Measurements from ENCODE around the gene TMEM209.
"Not testable (repeated sequence)": the region's sequence is repeated elsewhere in the genome, so short reads cannot be mapped to it uniquely, and the experiment has no call there.

The TMEM209 gene

GRCh38 chr7:130189343-130189742 lies 15.9 kb downstream of the TMEM209 start:
- DNase-seq (ENCODE audit: low read depth) = peak; percentile 25
- Histone ChIP-seq H3K4me1 (ENCODE audit: control insufficient read depth, insufficient read depth, low read length) (peaks cover 7% of the 10 kb centered on the region), H3K27me3 (replicated peaks; ENCODE audit: control insufficient read depth, insufficient read depth, low read length) (no peaks in the 10 kb centered on the region), H3K36me3 (ENCODE audit: control insufficient read depth, insufficient read depth, low read length, severe bottlenecking) (peaks cover 23% of the 10 kb centered on the region), H3K4me3 (ENCODE audit: low read length) (no peak overlapping the region), H3K9ac (ENCODE audit: low read length) (no peak overlapping the region), H3K9me3 (ENCODE audit: control insufficient read depth, low read length) (no peaks in the 10 kb centered on the region)

GRCh38 chr7:130187360-130187759 lies 17.8 kb downstream of the TMEM209 start:
- H3K9ac ChIP-seq (ENCODE audit: low read length) = no peak overlapping the region
- no peaks in the 10 kb centered on the region for H3K27me3 ChIP-seq (replicated peaks; ENCODE audit: control insufficient read depth, insufficient read depth, low read length)
- H3K9me3 ChIP-seq (ENCODE audit: control insufficient read depth, low read length) = no peaks in the 10 kb centered on the region
- peaks cover 25% of the 10 kb centered on the region for H3K36me3 ChIP-seq (ENCODE audit: control insufficient read depth, insufficient read depth, low read length, severe bottlenecking)
- DNase-seq (ENCODE audit: low read depth) = no peak
- peaks cover 7% of the 10 kb centered on the region for H3K4me1 ChIP-seq (ENCODE audit: control insufficient read depth, insufficient read depth, low read length)
- no peak overlapping the region for H3K4me3 ChIP-seq (ENCODE audit: low read length)

GRCh38 chr7:130184349-130184748 lies 20.9 kb downstream of the TMEM209 start:
- peaks cover 36% of the 10 kb centered on the region for H3K36me3 ChIP-seq (ENCODE audit: control insufficient read depth, insufficient read depth, low read length, severe bottlenecking)
- H3K4me3 ChIP-seq (ENCODE audit: low read length); H3K9me3 ChIP-seq (ENCODE audit: control insufficient read depth, low read length); H3K27me3 ChIP-seq (replicated peaks; ENCODE audit: control insufficient read depth, insufficient read depth, low read length); H3K9ac ChIP-seq (ENCODE audit: low read length); DNase-seq (ENCODE audit: low read depth); H3K4me1 ChIP-seq (ENCODE audit: control insufficient read depth, insufficient read depth, low read length): not testable (repeated sequence)

- H3K27me3 ChIP-seq (replicated peaks; ENCODE audit: control insufficient read depth, insufficient read depth, low read length) = no peaks in the 10 kb centered on the region
- no peak overlapping the region for H3K4me3 ChIP-seq (ENCODE audit: low read length)
- DNase-seq (ENCODE audit: low read depth) = no peak
- peaks cover 5% of the 10 kb centered on the region for H3K4me1 ChIP-seq (ENCODE audit: control insufficient read depth, insufficient read depth, low read length)
- no peak overlapping the region for H3K9ac ChIP-seq (ENCODE audit: low read length)
- H3K9me3 ChIP-seq (ENCODE audit: control insufficient read depth, low read length) = no peaks in the 10 kb centered on the region
- peaks cover 47% of the 10 kb centered on the region for H3K36me3 ChIP-seq (ENCODE audit: control insufficient read depth, insufficient read depth, low read length, severe bottlenecking)
Observed at GRCh38 chr7:130182990-130183389, 22.2 kb downstream of the TMEM209 start.

GRCh38 chr7:130181263-130181605 lies 24.0 kb downstream of the TMEM209 start:
- Histone ChIP-seq H3K36me3 (ENCODE audit: control insufficient read depth, insufficient read depth, low read length, severe bottlenecking) (peaks cover 52% of the 10 kb centered on the region), H3K9ac (ENCODE audit: low read length) (no peak overlapping the region)

GRCh38 chr7:130180571-130181262 lies 24.5 kb downstream of the TMEM209 start:
- H3K27me3 ChIP-seq (replicated peaks; ENCODE audit: control insufficient read depth, insufficient read depth, low read length) = no peaks in the 10 kb centered on the region
- H3K4me1 ChIP-seq (ENCODE audit: control insufficient read depth, insufficient read depth, low read length) = no peaks in the 10 kb centered on the region
- no peak overlapping the region for H3K4me3 ChIP-seq (ENCODE audit: low read length)
- DNase-seq (ENCODE audit: low read depth) = no peak
- H3K9ac ChIP-seq (ENCODE audit: low read length) = no peak overlapping the region
- no peaks in the 10 kb centered on the region for H3K9me3 ChIP-seq (ENCODE audit: control insufficient read depth, low read length)
- H3K36me3 ChIP-seq (ENCODE audit: control insufficient read depth, insufficient read depth, low read length, severe bottlenecking) = peaks cover 52% of the 10 kb centered on the region

More at GRCh38 chr7:130181263-130181605, 24.0 kb downstream of the TMEM209 start:
- no peaks in the 10 kb centered on the region for H3K27me3 ChIP-seq (replicated peaks; ENCODE audit: control insufficient read depth, insufficient read depth, low read length)
- H3K9me3 ChIP-seq (ENCODE audit: control insufficient read depth, low read length) = no peaks in the 10 kb centered on the region
- no peak for DNase-seq (ENCODE audit: low read depth)
- no peaks in the 10 kb centered on the region for H3K4me1 ChIP-seq (ENCODE audit: control insufficient read depth, insufficient read depth, low read length)
- H3K4me3 ChIP-seq (ENCODE audit: low read length) = no peak overlapping the region

GRCh38 chr7:130179631-130180030 lies 25.6 kb downstream of the TMEM209 start:
- no peak for DNase-seq (ENCODE audit: low read depth)
- Histone ChIP-seq H3K4me1 (ENCODE audit: control insufficient read depth, insufficient read depth, low read length) (no peaks in the 10 kb centered on the region), H3K9ac (ENCODE audit: low read length) (no peak overlapping the region), H3K36me3 (ENCODE audit: control insufficient read depth, insufficient read depth, low read length, severe bottlenecking) (peaks cover 60% of the 10 kb centered on the region), H3K9me3 (ENCODE audit: control insufficient read depth, low read length) (no peaks in the 10 kb centered on the region), H3K27me3 (replicated peaks; ENCODE audit: control insufficient read depth, insufficient read depth, low read length) (no peaks in the 10 kb centered on the region), H3K4me3 (ENCODE audit: low read length) (no peak overlapping the region)

GRCh38 chr7:130178251-130178650 lies 27.0 kb downstream of the TMEM209 start:
- DNase-seq (ENCODE audit: low read depth) = no peak
- H3K9ac ChIP-seq (ENCODE audit: low read length) = no peak overlapping the region
- no peaks in the 10 kb centered on the region for H3K9me3 ChIP-seq (ENCODE audit: control insufficient read depth, low read length)
- peaks cover 62% of the 10 kb centered on the region for H3K36me3 ChIP-seq (ENCODE audit: control insufficient read depth, insufficient read depth, low read length, severe bottlenecking)
- no peak overlapping the region for H3K4me3 ChIP-seq (ENCODE audit: low read length)
- H3K4me1 ChIP-seq (ENCODE audit: control insufficient read depth, insufficient read depth, low read length) = no peaks in the 10 kb centered on the region
- H3K27me3 ChIP-seq (replicated peaks; ENCODE audit: control insufficient read depth, insufficient read depth, low read length) = no peaks in the 10 kb centered on the region

GRCh38 chr7:130174237-130174959 lies 30.8 kb downstream of the TMEM209 start:
- Histone ChIP-seq H3K9ac (ENCODE audit: low read length) (no peak overlapping the region), H3K36me3 (ENCODE audit: control insufficient read depth, insufficient read depth, low read length, severe bottlenecking) (peaks cover 56% of the 10 kb centered on the region), H3K4me3 (ENCODE audit: low read length) (no peak overlapping the region), H3K27me3 (replicated peaks; ENCODE audit: control insufficient read depth, insufficient read depth, low read length) (no peaks in the 10 kb centered on the region), H3K9me3 (ENCODE audit: control insufficient read depth, low read length) (no peaks in the 10 kb centered on the region), H3K4me1 (ENCODE audit: control insufficient read depth, insufficient read depth, low read length) (no peaks in the 10 kb centered on the region)
- no peak for DNase-seq (ENCODE audit: low read depth)

GRCh38 chr7:130162196-130162595 lies 43.0 kb downstream of the TMEM209 start:
- no peaks in the 10 kb centered on the region for H3K4me1 ChIP-seq (ENCODE audit: control insufficient read depth, insufficient read depth, low read length)
- H3K27me3 ChIP-seq (replicated peaks; ENCODE audit: control insufficient read depth, insufficient read depth, low read length) = no peaks in the 10 kb centered on the region
- peaks cover 61% of the 10 kb centered on the region for H3K36me3 ChIP-seq (ENCODE audit: control insufficient read depth, insufficient read depth, low read length, severe bottlenecking)
- H3K9me3 ChIP-seq (ENCODE audit: control insufficient read depth, low read length) = no peaks in the 10 kb centered on the region
- H3K9ac ChIP-seq (ENCODE audit: low read length) = no peak overlapping the region
- no peak overlapping the region for H3K4me3 ChIP-seq (ENCODE audit: low read length)
- DNase-seq (ENCODE audit: low read depth) = no peak

GRCh38 chr7:130160455-130160854 lies 44.8 kb downstream of the TMEM209 start:
- DNase-seq (ENCODE audit: low read depth) = no peak
- Histone ChIP-seq H3K27me3 (replicated peaks; ENCODE audit: control insufficient read depth, insufficient read depth, low read length) (no peaks in the 10 kb centered on the region), H3K36me3 (ENCODE audit: control insufficient read depth, insufficient read depth, low read length, severe bottlenecking) (peaks cover 48% of the 10 kb centered on the region), H3K9ac (ENCODE audit: low read length) (no peak overlapping the region), H3K4me3 (ENCODE audit: low read length) (no peak overlapping the region), H3K9me3 (ENCODE audit: control insufficient read depth, low read length) (peaks cover 2% of the 10 kb centered on the region), H3K4me1 (ENCODE audit: control insufficient read depth, insufficient read depth, low read length) (no peaks in the 10 kb centered on the region)
